Activated gamma-delta T cell (primary cell): Measurements from ENCODE around the gene GMCL1.
"Not testable (repeated sequence)": the region's sequence is repeated elsewhere in the genome, so short reads cannot be mapped to it uniquely, and the experiment has no call there.

ENCODE experiments used
- DNase-seq: peaks from one replicate; lab custom pipeline; 2025; lab: John Stamatoyannopoulos, UW

The GMCL1 gene

GRCh38 chr2:69807821-69808540, 21.5 kb upstream of the GMCL1 start:
- DNase-seq: no peak

- no peak for DNase-seq
Measured at GRCh38 chr2:69810550-69810949, 18.9 kb upstream of the GMCL1 start.

GRCh38 chr2:69811018-69811417, 18.4 kb upstream of the GMCL1 start:
- DNase-seq: no peak

GRCh38 chr2:69811591-69811990, 17.9 kb upstream of the GMCL1 start:
- no peak for DNase-seq

GRCh38 chr2:69815717-69816116, 13.7 kb upstream of the GMCL1 start:
- no peak for DNase-seq

GRCh38 chr2:69816923-69817542, 12.4 kb upstream of the GMCL1 start:
- DNase-seq: no peak

- no peak for DNase-seq
Measured at GRCh38 chr2:69817729-69818501, 11.5 kb upstream of the GMCL1 start.

GRCh38 chr2:69827796-69828540, 1.5 kb upstream of the GMCL1 start:
- DNase-seq: no peak

- no peak for DNase-seq
Measured at GRCh38 chr2:69828938-69829255, 563 bp upstream of the GMCL1 start.

GRCh38 chr2:69830045-69830905, 815 bp downstream of the GMCL1 start:
- peak; percentile 39 for DNase-seq

- not testable (repeated sequence) for DNase-seq
Measured at GRCh38 chr2:69830906-69831241, 1.4 kb downstream of the GMCL1 start.

- DNase-seq: no peak
Measured at GRCh38 chr2:69831354-69831905, 2.0 kb downstream of the GMCL1 start.

GRCh38 chr2:69833752-69834151, 4.3 kb downstream of the GMCL1 start:
- DNase-seq: no peak

- no peak for DNase-seq
Measured at GRCh38 chr2:69835666-69836065, 6.2 kb downstream of the GMCL1 start.

- DNase-seq: no peak
Measured at GRCh38 chr2:69836316-69836715, 6.9 kb downstream of the GMCL1 start.

- DNase-seq: no peak
Measured at GRCh38 chr2:69837533-69837932, 8.1 kb downstream of the GMCL1 start.

- no peak for DNase-seq
Measured at GRCh38 chr2:69843993-69844392, 14.5 kb downstream of the GMCL1 start.

- no peak for DNase-seq
Measured at GRCh38 chr2:69844560-69844959, 15.1 kb downstream of the GMCL1 start.

- no peak for DNase-seq
Measured at GRCh38 chr2:69846182-69847067, 17.0 kb downstream of the GMCL1 start.
